DMS53 treated with DMSO at 0.1 percent for 48 hours (cell line): ENCODE measurements around the gene RFNG.

Experiments
- DNase-seq: peaks from one replicate; lab custom pipeline; 2025; ENCODE audit not compliant: unreplicated experiment; lab: John Stamatoyannopoulos, UW

RFNG gene

DNA sequence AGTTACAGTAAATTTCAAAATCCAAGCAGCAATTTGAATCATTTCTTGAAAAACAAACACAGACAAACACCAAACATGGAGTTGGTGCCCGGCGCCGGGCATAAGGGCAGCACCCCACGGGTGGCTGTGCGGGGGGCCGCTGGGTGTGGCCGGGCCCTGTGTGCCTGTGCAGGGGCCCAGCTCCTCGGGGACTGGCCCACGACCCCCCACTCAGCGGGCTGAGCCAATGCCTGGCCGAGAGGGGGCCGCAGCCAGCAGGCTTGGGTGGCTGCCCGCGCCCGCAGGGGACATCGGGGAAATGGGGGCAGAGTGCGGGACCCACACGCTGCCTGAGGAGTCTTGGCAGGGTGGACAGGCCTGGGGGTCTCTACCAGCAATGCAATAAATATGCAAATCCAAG, 26.8 kb upstream of the RFNG start:
- no peak for DNase-seq

DNA sequence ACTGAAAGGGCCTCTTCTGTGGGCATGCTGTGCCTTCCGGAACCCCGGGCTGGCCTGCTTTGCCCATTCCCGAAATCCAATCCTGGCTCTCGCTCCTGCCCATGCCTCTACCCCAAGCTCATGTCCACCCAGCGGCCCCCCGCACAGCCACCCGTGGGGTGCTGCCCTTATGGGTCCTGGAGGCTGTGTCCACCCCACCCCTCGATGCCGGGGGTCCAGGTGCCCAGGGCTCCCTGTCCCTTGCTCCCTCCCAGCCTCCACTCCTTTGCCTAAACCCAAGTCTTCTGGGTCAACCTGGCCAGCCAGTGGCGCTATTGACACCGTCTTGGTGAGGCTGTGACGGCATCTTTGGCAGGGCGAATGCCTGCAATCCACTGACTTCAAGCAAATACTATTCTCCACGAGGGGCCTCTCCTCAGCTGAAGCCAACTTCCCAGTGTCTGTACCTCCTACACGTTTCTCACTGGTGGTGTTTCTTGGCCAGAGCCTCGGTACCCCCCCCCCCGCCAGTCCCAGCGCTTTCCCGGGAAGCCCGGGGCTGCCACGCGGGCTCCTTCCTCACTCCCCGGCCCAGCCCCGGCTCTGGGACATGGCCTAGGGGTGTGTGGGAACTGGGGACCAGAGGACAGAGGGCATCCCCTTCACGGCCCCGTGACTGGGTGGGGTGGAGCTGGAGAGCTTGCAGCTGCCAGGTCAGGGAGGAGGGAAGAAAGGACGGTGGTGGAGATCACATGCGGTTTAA, 26.2 kb upstream of the RFNG start:
- DNase-seq = no peak

DNA sequence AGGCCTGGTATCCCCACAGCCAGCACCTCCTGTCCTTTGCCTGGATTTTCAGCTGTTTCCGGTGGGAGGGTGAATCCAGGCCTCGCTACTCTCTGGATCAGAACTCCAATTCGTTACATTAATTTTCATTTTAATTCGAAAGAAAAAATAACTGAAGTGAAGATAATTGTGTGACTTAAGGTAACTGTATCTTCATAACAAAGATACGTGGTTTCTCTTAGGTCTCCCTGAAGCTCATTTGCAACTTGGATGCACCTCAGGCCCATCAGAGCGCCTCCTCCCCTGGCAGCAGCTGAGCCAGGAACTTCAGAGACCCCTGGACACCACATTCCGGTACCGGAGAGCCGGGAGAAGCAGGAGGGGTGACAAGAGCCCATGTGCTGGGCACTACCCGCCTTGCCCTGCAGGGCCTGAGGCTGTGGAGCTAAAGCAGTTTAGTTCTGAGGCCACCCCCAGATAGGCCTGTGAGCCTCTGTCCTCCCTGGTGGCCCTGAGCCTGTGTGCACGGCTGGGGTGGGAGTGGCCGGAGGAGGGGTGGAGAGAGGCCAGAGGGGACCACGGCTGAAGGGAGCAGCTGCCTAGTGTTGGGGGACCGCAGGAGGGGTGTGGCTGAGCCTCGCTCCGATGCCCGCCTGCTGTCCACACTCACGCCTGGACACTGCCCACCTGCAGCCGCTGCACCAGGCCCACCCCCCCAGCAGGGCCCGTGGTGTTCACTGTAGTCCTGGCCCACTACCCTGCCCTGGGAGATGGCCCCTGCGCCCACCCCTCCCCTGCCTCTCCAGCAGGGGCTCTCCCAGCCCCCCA, 25.4 kb upstream of the RFNG start:
- no peak for DNase-seq

DNA sequence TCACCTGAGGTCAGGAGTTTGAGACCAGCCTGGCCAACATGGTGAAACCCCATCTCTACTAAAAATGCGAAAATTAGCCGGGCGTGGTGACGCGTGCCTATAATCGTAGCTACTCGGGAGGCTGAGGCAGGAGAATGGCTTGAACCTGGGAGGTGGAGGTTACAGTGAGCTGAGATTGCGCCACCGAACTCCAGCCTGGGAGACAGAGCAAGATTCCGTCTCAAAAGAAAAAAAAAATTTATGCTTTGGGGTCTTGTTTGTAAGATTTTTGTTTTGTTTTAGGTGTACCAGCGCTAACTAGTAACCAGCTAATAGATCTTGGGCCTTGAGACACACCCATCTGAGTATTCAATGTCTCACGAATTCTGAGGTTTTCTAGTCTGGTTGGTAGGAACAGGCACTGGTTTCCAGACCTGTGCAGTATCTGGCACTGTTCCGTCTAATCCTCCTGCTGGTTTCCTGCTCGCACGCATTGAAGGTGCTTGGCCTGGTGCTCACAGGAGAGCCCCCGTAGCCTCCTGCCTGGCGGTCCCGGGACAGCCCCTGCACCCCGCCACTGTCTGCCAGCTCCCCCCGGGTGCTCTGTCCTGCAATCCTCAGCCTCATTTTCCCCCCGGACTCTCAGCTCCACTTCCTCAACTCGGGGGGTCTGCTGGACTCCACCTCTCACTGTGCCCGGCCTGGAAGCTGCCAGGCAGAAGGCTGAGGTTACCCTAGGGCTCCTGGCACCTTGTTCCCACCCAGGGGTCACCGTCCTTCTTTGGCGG, 24.6 kb upstream of the RFNG start:
- no peak for DNase-seq

DNA sequence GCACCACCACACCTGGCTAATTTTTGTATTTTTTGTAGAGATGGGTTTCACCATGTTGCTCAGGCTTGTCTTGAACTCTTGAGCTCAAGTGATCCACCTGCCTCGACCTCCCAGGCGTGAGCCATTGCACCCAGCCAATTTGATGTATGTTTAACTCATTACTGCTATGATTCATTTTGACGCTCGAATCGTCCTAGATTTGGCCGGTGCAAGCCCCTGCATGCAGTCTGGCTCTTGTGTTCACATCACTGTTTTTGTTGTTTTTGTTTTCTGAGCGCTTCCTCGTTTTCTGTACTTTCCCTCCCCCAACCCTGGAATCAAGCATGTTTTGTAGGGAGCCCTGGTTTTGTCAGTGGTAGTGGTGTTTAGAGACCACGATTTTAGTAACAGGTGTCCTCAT, 21.8 kb upstream of the RFNG start:
- DNase-seq = no peak

DNA sequence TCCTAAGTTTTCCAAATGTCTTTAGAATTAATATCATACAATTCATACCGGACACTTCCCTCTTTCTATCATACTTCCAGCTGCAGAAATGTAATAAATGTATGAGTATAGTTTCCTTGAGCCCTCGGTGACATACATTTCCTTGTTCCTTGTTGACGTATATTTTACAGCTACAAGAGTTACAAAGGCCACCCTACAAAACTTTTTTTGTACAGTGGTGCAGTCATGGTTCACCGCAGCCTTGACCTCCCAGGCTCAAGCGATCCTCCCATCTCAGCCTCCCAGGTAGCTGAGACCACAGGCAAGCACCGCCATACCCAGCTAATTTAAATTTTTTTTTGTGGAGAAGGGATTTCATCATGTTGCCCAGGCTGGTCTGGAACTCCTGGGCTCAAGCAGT, 21.2 kb upstream of the RFNG start:
- DNase-seq = no peak

DNA sequence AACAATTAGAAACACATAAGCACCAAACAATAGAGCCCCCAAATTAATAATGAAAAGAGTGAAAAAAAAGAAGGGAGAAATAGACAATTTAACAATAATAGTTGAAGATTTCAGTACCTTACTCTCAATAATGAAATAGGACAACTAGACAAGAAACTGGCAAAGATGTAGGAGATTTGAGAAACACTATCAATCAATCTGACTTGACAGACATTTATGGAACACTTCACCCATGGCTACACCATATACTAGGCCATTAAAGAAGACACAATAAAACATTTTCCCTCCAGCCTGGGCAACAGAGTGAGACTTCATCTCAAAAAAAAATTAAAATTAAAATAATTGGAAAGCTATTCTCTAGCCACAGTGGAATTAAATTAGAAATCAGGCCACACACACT, 19.0 kb upstream of the RFNG start:
- DNase-seq = no peak

DNA sequence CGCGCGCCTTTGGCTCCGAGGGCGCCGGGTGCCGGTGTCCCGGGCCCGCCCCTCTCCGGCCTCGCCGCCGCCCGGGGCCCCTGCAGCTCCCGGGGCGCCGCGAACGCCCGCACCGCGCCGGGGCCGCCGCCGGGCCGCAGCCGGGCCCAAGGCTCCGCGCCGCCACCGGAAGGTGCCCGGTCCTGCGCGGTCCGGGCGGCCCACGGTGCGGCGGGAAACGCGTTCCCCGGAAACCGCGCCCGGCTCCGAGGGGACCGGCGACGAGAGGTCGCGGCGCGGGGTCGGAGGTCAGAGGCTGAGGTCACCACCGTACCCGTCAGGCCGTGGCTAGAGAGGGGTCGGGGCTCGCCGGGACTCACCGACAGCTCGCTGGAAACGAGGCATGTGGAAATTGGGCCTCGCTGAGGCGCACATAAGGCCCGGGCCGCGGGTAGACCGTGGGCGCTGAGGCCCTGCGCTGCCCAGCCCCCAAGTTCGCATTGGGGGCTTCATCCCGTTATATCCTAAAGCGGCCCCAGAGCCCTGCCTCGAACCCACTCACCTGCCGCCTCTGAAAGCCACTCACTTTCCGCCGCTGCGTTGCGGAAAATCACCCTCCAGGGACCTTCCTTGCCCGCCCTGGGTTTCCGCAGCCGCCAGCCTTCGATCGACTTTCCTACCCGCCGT, 14.2 kb upstream of the RFNG start, which contains the start of gene DUS1L:
DUS1L (minus strand) TSS at position 167 of the 666 bp plus-strand sequence. CDS start 745 bp downstream, outside the sequence.
- DNase-seq = peak; percentile 15

DNA sequence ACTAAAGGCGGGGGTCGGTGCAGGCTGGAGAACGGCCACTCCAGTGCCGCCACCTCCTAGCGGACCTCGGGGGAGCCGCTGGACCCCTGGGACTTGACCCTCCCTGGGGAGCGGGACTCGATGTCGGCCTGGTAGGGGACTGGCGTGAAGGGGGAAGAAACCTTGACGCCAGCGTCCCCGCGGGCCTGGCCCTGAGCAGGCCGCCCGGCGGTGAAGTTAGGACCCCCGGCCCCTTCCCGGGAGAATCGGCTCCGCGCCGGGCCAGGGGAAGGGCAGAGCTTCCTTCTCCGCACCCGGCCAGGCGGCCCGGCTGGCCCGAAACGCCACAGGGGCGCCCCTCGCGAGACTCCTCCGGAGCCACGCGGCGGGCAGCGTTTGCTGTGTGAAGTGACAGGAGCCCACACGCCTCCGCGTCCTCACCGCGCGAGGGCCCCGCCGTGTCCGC, 13.6 kb upstream of the RFNG start:
- DNase-seq = no peak

DNA sequence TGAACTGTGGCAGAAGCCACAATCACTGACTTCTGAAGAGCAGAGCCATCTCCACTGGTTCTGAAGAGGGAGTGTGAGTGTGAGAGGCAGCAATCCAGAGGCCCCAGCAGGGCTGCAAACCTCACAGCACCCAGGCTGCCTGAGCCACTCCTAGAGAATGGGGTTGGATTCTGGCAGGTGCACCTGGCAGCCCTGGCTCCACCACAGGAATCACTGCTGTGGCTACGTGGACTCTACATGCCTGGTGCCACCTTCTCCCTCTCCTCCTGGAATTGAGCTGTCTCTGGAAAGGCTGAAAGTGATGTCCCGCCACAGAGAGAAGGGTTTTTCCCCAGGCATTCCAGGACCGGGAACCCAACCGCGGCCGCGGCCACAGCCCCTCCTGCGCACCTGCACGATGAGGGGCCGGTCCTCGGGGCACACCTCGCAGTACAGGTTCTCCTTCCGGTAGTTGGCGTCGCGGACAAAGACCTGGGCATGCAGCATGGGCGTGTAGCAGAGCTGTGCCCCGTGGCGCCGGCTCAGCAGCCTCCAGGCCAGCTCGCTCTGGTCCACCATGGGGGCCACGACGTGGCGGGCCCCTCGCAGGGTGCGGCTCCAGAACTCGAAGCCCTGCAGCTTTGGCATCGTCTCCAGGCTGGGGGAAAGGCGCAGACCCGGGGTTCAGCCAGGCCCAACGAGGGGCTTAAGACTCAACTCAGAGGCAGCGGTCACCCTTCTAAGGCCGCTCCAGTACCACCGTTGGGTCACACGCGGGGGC, 13.0 kb upstream of the RFNG start:
- DNase-seq = peak; percentile 42

DNA sequence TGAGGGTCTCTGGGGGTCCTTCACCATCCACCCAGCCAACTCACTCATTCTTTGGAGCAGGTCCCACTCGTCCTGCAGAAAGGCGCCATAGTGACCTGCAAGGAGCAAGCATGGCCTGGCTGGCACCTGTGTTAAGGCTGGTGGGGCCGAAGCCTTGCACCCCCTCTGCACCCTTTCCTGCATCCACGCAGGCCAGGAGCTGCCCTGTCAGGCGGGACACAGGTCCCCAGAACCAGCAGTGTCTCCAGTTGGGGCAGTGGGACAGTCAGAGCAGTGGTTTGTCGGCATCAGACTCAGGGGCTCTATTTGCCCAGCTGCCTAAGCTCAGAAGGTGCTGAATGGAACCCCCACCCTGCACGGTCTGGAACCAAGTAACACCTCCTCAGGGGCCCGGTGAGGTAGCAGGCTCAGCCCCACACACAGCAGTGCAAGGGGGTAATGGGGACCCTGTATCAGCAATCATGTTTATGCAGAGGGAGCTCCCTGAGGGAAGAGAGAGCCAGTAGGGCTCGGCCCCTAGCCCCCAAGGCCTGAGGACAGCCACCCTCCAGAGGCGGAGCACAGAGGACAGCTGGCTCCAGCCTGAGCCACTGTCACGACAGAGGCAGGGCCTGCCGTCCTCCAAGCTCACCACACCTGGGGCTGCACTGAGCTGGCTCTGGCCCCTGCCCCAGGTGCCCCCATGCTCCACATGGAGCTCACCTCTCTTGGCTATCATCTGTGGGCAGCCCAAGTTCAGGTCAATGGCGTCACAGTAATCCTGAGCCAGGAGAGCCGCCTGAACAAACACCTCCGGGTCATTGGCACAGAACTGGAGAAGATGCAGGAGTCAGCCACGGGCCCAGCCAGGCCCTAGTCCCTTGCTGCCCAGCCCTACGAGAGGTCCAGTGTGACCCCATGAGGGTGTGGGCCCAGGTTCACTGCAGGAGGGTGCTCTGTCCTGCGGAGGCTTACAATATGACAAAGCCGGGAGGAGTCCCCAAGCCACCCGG, 12.1 kb upstream of the RFNG start:
- no peak for DNase-seq

DNA sequence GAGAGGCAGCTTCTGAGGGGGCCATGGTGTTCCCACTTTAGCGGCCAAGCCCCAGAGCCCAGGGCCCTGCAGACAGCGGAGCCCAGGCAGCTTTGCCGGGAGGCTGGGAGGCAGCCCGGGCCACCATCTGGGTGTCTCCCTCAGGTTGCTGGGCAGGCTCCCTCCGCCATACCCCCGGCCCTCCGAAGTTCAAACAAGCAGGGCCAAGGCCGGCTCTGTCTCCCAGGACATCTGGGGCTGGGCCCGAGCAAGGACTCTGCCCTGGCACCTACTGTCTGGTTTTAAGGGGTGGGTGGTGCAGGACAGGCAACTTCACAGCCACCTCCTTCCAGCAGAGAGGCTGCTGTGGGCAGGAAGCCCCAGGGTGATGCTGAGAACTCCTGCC, 11.4 kb upstream of the RFNG start:
- DNase-seq = no peak

DNA sequence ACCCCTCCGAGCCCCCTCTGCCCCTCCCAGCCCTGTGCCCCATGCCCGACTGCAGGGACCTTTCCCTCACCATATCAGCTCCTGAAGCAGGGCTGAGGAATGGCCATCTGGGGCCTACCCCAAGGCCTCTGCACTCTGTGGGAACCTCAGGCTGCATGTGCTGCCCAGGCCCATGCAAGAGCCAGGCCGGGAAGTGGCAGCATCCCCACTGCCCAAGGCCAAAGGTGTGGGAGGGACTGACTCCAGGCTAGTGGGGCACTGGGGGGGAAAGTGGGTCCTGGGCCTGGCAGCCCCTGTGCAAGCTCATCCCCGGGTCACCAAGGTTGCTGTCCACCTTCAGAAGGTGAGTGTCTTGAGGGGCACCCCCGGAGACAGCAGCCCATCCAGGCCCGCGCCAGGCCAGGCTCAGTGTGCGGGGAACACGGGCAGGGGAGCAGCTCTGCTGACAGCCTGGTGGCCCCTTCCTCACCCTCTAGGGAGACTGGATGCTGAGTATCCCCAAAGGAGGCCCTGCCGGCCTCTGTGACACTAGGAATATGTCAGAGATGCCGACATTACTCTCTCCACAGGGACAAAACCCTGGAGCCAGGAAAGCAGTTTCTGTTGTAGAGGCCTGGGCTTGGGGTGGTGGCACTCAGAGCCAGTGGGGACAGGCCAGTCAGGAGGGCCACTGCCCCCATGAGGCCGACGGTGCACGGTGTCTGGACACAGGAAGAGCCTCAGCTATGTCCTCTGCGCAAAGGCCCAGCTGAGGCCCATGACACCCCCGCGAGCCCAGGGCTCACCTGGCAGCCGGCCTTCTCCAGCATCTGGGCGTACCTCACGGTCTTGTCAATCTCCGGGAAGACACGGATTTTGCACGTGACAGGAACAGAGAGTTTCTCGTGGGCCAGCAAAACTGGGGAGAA, 10.7 kb upstream of the RFNG start:
- DNase-seq = no peak

DNA sequence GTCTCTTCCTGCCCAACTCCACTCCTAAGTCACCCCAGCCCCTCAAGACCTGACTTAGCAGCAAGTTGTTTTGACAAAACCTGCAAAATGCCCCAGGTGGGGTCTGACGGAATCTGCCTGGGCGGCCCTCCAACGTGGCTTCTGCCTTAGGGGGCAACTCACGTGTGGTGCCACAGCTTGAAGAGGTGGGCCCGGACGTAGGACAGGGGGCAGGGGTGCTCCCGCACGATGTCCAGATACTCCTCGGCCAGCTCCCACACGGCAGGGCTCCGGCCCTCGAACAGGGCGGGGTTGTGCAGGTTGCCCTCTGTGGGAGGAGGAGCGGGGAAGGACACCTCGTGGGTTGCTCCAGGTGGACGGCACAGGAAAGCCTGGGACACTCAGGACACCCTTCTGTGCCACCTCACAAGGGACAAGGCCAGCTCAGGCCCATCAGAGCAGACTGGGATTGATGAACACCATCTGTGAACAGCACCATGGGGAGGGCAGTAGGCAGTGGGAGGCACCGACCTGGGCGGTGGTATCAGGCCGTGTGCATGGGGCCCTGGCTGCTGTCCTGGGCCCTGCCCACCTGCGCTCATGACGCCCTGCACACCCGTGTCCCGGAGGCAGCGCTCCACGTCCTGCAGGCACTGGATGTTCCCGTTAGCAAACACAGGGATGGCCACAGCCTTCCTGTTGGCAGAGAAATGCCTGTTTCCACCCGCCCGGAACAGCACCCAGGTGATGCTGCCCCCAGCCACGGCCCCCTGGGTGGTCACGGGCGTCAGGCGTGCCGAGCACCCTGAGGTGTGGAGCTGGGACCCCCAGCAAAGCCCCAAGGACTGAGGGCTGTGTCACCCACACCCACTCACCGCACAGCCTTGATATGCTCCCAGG, 9.7 kb upstream of the RFNG start:
- DNase-seq = no peak

DNA sequence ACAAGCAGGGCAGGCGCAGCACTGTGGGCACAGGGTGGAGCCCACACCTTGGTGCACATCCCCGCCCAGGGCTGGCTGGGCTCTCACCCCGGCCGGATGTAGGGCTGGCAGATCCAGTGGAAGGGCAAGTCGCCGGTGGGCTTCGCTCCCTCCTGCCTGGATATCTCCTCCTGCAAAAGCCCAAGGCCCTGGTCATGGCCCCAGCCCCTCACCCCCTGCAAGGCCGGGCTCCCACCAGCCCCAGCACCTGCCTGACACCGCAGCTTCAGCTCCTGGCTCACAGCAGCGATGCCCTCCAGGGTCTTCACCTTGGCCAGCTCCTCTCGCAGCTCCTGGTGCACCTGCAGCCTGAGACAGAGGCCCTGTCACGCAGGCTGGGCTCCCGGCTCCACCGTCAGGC, 9.0 kb upstream of the RFNG start:
- DNase-seq = no peak

DNA sequence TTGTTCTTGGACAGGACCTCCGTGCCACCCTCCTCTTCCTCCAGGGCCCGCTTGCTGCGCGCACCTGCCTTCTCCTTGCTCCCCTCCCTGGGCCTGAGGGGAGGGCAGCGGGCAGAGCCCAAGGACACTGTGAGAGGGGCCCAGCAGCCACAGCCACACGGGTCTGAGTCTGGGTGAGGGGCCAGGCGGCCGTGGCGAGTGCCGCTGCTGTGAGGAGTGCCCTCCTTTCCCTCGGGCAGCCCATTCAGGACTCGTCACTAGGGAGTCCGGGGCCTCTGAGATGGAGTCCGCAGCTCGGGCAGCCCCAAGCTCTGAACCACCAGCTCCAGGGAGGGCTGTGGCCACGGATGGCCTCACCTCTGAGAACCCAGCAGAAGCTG, 8.4 kb upstream of the RFNG start:
- no peak for DNase-seq

DNA sequence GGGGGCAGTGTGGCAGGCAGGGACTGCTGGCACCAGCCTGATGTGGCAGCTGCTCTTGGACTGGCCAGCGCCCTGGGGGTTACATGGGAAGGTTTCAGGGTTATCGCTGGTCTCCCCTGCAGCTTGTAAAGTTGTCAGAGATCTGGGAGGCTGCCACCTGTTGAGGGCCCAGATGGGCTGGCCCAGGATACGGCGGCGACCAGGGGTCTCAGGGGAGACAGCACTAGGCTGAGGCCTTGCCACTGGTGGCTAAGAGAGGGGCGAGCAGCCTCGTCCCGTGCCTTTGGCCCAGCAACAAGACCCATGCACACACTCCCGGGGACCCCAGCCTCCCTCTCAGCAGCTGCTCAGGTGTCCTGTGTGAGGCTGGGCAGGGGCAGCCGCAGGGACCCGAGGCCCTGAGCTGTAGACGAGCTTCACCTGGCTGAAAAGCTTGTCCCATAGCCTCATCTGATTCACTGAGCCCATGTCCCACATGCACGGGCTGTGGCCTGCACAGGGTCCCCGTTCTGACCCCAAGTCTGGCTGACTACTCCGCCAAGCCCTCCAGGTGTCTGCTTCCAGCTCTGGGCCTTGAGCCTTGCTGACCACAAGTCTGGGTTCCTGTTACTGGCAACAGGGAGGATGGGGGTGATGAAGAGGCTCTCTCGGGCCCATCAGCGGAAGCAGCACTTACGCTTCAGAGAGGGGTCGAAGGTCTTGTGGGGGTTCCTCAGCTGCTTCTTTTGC, 7.8 kb upstream of the RFNG start:
- no peak for DNase-seq
